NCI-H1105 treated with DMSO at 0.1 percent for 48 hours (cell line): ENCODE data around the gene PRSS38.
A peak's percentile ranks its signal among the peaks of the same experiment; 100 is the strongest.

Experiments
- DNase-seq: peaks from one replicate; lab custom pipeline; 2025; lab: John Stamatoyannopoulos, UW

Gene PRSS38

DNA sequence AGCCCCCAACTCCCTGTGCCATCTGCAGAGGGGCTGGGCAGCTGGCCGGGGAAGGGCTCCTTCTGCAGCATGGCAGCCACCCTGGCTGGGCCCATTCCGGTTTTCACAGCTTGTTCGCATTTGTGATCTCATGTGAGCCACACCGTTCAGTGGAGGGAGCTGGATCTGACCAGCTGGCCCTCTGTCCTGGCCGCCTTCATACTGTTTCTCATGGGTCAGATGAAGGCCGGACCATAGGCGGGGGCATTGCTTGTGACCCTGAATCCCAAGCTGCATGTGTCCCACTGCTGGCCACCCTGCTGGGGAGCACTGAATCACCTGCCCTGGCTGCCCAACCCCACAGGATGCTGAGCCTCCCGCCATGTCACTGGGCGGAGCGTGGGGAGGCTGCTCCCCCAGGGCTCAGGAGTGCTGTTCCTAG is 36.4 kb upstream of the PRSS38 start:
- DNase-seq, result no peak

DNA sequence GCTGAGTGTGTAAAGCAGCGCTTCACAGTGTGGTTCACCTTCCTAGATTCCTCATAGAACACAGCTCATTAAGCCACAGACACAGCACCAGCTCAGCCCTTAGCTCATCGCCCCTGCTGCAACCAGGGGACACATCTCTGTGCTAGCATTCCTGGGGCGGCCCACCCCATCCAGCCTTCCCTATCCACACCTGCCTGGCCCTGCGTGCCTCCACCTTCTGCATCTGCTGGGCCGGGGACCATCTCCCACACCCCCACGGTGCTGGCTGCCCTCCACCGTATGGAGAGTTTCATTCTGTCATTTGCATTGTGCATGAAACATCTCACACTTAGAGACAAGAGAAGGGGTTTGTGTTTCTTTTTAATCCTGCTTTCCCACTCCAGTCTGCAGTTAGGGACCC is 35.8 kb upstream of the PRSS38 start:
- DNase-seq, result no peak

DNA sequence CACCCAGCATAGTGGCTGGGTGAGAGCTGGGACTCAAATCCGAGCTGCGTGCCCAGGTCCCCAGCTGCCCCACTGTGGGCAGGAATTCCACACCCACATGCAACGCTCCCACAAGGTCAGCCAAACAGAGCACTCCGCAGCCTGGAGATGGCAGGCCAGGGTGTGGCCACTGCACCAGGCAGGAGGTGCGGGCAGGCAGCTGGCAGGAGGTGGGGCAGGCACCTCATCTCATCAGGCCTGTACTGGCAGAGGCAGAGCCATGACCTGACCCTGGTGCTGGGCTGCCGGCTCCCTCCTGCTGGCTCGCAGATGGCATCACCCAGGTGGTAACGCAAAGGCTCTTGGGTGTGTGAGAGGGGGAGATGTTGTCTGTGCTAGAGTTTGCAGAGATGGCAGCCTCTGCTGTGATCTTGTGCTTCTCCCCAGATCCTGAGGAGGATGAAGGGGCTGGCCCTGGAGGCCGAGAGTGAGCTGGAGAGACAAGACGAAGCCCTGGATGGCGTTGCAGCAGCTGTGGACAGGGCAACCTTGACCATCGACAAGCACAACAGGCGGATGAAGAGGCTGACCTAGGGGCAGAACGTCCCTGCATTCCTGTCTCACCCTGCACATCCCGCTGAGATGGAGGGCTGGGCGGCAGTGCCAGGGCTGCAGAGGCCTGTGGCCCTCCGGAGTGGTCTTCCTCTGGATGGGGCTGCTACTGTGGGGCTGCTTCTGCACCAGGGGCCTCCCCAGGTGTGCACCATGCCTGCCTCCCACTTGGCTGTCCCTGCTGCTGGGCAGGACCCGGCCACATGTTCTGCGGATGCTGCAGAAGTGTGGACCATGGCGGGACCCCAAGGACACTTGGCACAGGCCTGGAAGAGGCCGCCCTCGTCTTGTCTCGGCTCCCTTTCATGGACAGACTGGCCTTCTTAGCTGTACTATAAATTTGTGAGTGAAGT is 35.1 kb upstream of the PRSS38 start:
- no peak for DNase-seq

GRCh38 chr1:227781314-227781930 is 34.1 kb upstream of the PRSS38 start:
- DNase-seq, result no peak

DNA sequence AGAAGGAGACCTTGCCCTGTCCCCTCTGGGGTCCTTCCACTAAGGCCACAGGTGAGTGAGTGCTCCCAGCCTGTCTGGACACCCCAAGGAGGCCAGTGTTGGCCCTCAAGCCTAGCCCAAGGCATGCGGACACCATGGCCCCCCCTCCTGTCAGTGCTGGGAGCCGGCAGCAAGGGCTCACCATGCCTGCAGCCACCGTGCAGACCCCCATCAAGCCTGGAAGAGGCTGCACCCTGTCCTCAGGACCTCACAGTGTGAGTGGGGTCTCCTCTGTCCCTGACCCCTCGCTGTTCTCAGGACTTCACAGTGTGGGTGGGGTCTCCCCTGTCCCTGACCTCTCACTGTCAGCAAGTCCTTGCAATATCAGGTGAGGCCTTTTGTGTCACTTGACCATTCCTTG is 33.2 kb upstream of the PRSS38 start:
- DNase-seq, result no peak

DNA sequence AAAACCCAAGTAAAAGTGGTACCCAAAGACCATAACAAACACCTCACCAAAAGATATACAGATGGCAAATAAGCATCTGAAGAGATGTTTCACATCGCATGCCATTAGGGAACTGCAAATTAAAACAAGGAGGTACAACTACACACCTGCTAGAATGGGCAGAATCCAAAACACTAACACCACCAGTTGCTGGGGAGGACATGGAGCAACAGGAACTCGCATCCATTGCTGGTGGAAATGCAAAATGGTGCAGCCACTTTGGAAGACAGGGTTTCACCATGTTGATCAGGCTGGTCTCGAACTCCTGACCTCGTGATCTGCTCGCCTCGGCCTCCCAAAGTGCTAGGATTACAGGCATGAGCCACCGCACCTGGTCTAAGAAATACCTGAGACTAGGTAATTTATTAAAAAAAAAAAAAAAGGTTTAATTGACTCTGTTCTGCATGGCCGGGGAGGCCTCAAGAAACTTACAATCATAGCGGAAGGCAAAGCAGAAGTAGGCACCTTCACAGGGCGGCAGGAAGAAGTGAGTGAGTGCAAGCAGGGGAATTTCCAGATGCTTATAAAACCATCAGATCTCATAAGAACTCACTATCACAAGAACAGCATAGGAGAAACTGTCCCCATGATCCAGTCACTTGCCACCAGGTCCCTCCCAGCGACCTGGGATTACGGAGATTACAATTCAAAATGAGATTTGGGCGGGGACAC is 30.2 kb upstream of the PRSS38 start:
- no peak for DNase-seq

DNA sequence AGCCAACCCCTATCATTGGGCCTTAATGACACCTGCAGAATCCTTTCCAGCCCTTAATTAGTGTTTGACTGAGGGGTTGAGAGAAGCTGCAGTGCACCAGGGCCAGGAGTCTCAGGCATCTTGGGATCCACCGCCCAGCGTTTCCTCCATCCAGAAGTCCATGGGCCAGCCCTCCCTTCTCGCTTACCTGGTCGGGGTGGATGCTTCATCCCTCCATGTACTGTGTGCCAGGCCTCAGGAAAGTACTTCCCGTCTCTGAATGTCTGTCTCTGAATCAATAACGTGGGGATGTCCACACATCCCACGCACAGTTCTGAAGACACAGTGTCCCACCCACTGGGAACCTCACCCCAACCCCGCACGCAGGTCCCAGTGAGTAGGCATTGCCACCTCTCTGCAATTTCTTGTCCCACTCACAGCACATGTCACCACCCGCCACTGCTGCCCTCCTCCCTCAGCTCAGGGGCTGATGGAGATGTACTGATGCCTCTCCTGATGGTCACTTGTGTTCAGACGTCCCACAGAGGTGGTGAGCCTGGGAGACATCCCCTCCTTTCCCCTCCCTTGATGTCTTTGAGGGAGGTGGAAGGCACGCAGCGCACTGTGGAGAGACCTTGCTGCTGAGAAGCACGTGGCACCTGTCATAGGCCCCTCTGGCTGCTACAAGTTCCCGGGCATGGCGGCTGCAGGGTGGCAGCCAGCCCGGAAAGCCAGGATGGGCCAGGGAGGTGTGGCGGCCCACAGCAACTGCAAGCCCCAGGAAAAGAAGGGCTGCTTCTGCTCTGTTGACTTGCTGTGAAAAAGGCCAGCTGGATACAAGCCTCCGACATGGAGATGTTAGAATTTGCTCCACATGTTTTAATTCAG is 29.4 kb upstream of the PRSS38 start:
- no peak for DNase-seq

DNA sequence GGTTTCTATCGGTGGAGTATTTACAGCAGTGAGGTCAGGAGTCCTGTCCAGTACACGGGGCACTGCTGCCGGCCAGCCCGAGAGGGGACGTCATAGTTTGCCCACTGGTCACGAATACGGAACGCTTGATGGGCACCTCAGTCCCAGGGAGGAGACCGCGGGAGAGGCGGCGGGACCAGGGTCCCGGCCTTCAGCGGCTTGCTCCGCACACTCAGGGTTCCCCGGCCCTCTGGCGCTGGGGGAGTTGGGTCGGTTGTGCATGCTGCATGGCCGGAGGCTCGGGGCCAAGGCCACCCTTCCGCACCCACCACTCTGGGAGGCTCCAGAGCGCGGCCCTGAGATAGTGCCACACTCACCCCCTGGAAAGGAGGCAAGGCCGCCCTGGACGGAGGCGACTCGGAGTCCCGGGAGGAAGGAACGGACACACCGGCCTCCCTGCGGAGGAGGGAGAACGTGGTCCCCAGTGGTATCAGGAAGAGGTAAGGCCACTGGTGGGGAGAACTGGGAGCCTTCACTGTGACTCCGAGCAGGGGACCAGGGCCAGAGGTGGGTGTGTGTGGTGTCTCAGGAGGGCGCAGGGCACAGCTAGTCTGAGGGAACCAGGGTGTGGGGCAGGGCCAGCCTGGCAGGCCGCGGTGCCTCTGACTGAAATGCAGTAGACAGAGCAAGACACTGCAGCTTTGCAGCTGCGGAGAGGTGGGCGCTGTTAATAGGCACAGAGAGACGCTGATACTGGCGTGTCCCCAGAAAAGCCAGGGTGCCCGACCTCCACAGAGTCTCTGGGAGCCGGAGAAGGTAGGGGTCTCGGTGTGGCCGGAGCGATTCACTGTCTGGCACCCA is 28.6 kb upstream of the PRSS38 start:
- no peak for DNase-seq

GRCh38 chr1:227787513-227788270 is 27.8 kb upstream of the PRSS38 start:
- DNase-seq, result peak; percentile 78

DNA sequence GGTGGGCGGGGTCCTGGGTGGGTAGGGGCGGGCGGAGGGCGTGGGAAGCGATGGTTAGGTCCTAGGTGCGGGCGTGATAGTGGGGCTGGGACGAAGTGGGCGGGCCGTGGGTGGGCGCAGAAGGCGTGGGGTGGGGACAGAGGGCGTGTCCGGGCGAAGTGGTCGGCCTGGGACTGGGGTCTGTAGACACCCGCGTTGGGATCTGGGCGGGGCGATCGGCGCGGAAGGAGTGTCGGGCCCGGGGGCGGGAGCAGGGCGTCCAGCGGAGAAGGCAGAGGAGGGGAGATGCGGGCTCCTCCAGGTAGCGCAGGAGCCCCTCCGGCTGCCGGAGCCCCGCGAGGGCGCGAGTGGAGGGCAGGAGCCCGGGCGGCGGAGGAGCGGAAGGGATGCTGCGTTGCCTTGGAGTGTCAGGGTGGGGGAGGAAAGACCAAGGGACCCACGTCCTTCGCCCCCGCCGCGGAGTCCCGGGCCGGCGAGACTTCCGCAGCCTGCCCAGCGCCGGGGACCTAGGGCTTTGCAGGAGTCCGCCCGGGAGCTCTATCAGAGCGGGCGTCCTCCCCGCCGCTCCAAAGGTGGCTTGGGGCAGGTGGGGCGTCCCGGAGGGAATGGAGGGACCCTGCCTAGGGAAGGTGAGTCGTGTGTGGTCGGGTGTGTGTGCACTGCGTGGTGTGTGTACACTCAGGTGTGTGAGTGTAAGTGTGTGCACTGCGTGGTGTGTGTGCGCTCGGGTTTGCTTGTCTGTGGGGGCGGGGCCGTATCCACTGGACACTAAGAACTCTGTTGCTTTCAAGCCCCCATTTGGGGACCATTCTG is 27.0 kb upstream of the PRSS38 start:
- DNase-seq, result peak; percentile 58

- no peak for DNase-seq
Measured at GRCh38 chr1:227789084-227790033, 26.1 kb upstream of the PRSS38 start.

GRCh38 chr1:227790034-227790400 is 25.5 kb upstream of the PRSS38 start:
- DNase-seq, result no peak

GRCh38 chr1:227790868-227791267 is 24.6 kb upstream of the PRSS38 start:
- no peak for DNase-seq

DNA sequence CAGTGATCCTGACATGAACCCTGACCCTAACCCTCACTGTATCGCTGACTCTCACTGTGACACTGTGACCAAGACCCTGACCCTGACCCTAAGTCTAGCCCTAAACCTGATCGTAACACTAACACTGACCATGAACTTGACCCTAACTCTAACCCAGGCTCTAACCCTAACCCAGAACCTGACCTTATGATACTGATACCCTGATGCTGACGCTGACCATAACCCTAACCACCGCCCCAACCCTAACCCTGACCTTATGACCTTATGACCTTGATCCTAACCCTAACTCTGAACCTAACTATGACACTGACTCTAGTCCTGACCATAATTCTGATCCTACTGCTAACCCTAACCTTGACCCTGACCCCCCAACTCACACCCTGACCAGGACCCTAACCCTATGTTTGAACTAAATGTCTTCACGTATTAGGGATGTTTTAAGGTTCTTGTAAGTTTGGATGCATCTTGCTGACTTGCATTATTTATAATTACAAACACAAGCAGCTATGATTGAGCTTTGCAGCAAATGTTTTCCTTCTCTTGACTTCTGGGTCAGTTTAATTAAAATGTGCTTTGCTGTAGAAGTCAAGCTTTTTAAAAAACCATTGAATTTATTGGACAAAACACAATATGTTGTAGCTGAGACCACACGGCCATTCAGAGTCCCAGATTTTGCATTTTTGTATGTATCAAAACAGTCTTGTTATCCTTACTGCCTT is 23.9 kb upstream of the PRSS38 start:
- DNase-seq, result no peak

DNA sequence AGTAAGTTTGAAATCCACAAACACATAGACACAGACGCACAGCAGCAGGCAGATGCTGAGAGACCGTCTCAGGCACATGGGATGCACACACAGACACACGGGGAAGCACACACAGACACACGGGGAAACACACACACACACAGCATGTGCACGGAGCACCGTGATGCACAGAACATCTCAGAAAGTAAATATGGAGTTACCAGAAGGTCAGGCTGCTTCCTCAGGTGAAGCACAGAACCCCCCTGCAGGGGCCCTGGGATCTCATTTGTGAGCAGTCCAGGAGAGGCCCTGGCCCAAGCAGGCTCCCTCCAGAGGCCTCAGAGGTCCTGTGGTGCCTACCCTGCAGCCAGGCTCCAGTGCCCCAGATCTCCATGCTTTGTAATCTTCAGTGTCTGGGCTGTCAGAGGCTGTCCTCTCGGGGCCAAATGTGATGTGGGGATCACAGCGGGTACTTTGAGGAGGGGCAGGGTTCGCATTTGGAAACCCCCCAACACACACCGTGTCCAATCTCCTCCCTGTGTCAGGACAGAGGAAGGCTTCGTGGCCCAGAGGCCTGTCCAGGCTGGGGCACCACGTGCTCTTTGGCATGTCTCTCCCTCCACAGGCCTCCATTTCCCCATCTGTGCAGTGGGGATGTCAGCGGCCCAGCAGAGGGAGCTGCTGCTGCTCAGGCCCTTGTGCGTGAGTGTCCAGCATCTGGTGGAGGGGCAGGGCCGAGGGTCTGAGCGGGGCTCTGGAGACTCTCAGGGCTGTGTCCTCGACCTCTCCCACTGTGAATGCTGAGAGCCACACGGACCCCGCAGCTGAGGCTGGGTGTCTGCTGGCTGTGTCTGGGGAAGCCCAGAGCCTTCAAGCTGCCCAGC is 23.0 kb upstream of the PRSS38 start:
- no peak for DNase-seq
